ENCODE data around the gene C11orf86.

DNA sequence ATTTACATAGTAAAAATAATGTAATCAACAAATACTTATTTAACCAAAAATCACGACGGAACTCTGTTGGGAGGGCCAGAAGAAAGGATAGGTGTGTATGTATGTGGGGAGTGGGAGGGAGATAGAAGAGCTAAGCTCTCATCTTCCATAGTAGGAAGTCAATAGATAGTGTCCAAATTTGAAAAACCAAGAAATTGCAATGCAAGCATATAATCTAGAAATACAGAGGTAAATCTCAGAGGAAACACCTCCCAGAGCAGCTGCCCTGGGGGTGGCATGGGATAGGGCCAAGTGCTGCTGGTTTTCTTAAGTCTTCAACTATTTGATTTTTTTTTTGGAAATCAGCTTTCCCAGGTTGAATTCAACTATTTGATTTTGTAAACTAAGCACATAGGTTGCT lies 16.9 kb downstream of the C11orf86 start:
- TF ChIP-seq ZNF384 (IDR thresholded peaks at IDR 0.05), result no peak
- TF ChIP-seq TARDBP (IDR thresholded peaks at IDR 0.05), result no peak
- no peak for TF ChIP-seq FOXM1 (IDR thresholded peaks at IDR 0.05; ENCODE audit: borderline replicate concordance)
- no peak for TF ChIP-seq CTBP1 (IDR thresholded peaks at IDR 0.05; ENCODE audit: borderline replicate concordance)
- TF ChIP-seq SUZ12 (IDR thresholded peaks at IDR 0.05), result no peak
- no peak for TF ChIP-seq ELF4 (IDR thresholded peaks at IDR 0.05)
